Epithelial cell of esophagus (primary cell): ENCODE data around the gene TLNRD1.

Source experiments
- DNase-seq: peaks from one replicate; pipeline ENCODE4 v3.0.0; 2010; ENCODE audit warnings: low read depth
- H3K4me3 ChIP-seq: 2 replicates; pipeline ENCODE4 v1.5.1; 2011; ENCODE audit warnings: mild to moderate bottlenecking, low read length, control low read depth
- TF ChIP-seq, protein P1 (sequence below): IDR thresholded peaks from 2 replicates; pipeline ENCODE4 v1.5.1; 2011; ENCODE audit warnings: low read depth, mild to moderate bottlenecking, low read length, control low read depth, inconsistent platforms; ENCODE audit not compliant: insufficient read depth; ENCODE audit errors: missing control alignments

The TLNRD1 gene

DNA sequence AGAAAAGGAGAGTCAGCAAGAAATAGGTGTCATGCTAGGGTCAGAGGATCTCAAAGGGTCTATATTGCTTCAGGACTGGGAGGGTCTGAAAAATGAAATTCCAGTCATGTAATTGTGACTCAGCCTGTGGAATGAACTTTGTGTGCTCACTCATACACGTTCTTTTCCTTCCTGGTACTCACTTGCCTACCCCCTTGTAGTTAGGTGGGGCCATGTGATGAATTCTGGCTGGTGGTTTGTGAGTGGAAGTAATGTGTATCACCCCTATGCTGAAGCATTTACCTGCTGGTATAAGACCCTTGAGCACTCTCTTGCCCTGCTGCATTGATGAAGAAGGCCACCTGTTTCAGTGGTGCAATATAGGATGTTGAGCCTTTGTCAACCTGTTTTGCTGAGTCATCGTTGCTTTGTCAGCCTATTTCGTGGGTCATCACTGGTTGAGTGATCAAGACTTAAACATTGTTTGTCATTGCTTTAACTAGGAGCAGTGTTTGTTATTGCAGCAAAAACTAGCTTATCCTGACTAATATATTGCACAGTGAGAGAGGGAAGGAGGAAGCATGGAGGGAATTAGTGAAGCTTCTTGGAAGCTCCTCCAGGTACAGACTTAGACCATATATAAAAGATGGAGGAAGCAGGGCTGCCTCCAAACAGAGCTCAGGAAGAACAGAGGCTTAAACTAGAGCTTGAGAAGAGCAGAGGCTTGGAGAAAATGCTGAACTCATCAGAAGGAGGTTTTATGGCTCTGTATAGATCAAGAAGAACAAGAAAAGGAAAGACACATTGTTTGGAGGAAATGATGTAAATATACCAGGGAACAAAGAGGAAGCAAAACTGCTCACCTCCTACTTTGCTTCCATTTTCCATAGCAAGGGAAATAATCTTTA lies 28.9 kb downstream of the TLNRD1 start:
- H3K4me3 ChIP-seq, result no peak overlapping the region
- TF ChIP-seq, protein P1, sequence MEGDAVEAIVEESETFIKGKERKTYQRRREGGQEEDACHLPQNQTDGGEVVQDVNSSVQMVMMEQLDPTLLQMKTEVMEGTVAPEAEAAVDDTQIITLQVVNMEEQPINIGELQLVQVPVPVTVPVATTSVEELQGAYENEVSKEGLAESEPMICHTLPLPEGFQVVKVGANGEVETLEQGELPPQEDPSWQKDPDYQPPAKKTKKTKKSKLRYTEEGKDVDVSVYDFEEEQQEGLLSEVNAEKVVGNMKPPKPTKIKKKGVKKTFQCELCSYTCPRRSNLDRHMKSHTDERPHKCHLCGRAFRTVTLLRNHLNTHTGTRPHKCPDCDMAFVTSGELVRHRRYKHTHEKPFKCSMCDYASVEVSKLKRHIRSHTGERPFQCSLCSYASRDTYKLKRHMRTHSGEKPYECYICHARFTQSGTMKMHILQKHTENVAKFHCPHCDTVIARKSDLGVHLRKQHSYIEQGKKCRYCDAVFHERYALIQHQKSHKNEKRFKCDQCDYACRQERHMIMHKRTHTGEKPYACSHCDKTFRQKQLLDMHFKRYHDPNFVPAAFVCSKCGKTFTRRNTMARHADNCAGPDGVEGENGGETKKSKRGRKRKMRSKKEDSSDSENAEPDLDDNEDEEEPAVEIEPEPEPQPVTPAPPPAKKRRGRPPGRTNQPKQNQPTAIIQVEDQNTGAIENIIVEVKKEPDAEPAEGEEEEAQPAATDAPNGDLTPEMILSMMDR, result no peak
- DNase-seq, result peak; percentile 65

DNA sequence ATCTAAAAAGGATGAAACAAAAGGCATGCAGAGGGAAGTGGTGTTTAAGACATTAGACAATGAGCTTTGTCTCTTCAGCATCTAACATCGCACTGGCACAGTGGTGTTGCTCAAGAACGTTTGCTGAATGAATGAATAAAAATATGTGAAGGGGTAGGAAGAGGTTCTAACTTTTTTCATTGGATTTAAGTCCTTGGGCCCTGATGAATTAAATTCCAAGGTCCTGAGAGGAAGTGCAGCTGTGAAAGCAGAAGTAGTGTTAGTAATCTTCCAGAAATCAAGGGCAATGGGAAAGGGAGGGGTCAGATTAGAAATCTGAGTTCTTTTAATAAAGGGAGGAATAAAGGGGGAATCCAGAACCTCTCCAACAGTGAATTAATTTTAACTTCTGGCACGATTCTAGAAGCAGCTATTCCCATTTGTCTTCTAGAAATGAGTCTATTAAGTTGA lies 29.6 kb downstream of the TLNRD1 start:
- H3K4me3 ChIP-seq, result no peak overlapping the region
- TF ChIP-seq, protein P1, result no peak
- no peak for DNase-seq

DNA sequence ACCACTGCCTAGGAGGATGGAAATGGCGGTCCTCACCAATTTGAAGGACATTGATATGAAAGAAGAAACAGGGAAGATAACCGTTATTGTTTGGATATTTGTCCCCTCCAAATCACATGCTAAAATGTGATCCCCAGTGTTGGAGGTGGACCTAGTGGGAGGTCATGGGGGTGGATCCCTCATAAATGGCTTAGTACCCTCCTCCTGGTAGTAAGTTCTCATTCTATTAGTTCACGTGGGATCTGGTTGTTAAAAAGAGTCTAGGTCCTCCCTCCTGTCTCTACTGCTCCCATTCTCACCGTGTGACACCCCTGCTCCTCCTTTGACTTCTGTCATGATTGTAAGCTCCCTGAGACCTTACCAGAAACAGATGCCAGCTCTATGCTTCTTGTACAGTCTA lies 30.5 kb downstream of the TLNRD1 start:
- TF ChIP-seq, protein P1, result no peak

DNA sequence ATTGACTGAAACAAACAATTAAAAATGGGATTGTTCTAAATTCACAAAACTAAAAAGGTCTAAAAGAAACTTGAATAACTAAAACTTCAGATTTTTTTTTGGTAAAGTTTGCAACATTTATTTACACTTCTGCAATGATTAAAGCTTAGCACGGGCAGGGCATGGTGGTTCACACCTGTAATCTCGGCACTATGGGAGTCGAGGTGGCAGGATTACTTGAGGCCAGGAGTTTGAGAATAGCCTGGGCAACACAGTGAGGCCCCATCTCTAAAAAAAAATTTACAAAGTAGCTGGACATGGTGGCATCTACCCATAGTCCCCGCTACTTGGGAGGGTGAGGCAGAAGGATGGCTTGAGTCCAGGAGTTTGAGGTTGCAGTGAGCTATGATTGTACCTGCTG lies 31.6 kb downstream of the TLNRD1 start:
- TF ChIP-seq, protein P1, result no peak
- no peak for DNase-seq

More for the DNA sequence above, 30.5 kb downstream of the TLNRD1 start:
- no peak overlapping the region for H3K4me3 ChIP-seq
- no peak for DNase-seq

DNA sequence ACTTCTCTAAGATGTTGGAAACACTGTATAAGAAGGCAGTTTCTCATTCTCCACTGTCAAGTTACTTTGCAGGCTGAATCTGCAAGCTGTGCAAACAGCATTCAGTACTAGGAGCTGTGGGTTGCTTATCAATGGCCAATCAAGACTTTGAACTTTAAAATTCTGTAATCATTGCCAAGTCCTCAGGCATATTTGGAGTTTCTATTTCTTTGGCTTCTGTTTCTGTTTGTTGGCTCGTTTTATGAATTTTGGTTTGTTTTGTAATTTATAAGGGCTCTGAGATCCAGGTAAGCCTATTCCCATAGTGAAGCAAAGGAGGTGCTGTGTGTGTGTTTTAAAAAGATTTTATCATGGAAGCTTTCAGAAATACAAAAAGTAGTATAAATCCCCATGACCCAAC lies 32.1 kb downstream of the TLNRD1 start:
- TF ChIP-seq, protein P1, result no peak
- DNase-seq, result no peak
- no peak overlapping the region for H3K4me3 ChIP-seq

More for the DNA sequence above, 31.6 kb downstream of the TLNRD1 start:
- no peak overlapping the region for H3K4me3 ChIP-seq

DNA sequence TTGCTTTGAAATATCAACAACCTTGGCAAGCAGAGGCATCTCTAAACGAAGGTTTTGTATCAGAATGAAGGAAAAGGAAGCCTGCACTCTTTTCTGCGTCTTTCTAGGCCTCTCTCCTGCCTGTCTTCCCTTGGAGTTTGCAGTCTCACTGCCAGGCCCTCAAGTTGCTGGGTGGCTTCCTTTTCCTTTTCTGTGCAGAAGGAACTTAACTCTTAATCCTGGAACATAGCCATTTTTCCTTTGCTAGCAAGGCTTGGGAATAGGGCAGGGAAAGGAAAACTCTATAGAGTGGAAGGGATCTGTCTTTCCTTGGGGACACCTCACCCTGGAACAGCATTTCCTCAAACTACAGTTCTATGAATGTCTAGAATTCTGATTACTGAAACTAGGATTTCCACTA lies 32.8 kb downstream of the TLNRD1 start:
- no peak for DNase-seq
- TF ChIP-seq, protein P1, result no peak
- no peak overlapping the region for H3K4me3 ChIP-seq
